Stimulated activated CD8-positive, alpha-beta memory T cell treated with anti-CD3 and anti-CD28 coated beads, Interleukin-12 subunit alpha, Interleukin-12 subunit beta, amount 100 ng/mL, for 1 hour (primary cell): Measurements from ENCODE around the gene PKD2L2.
A peak's percentile ranks its signal among the peaks of the same experiment; 100 is the strongest.
"Not testable (repeated sequence)": the region's sequence is repeated elsewhere in the genome, so short reads cannot be mapped to it uniquely, and the experiment has no call there.

Source experiments
- DNase-seq: peaks from one replicate; pipeline ENCODE4 v3.0.0-alpha.2; 2020; ENCODE audit warnings: low read depth

Gene PKD2L2

DNA sequence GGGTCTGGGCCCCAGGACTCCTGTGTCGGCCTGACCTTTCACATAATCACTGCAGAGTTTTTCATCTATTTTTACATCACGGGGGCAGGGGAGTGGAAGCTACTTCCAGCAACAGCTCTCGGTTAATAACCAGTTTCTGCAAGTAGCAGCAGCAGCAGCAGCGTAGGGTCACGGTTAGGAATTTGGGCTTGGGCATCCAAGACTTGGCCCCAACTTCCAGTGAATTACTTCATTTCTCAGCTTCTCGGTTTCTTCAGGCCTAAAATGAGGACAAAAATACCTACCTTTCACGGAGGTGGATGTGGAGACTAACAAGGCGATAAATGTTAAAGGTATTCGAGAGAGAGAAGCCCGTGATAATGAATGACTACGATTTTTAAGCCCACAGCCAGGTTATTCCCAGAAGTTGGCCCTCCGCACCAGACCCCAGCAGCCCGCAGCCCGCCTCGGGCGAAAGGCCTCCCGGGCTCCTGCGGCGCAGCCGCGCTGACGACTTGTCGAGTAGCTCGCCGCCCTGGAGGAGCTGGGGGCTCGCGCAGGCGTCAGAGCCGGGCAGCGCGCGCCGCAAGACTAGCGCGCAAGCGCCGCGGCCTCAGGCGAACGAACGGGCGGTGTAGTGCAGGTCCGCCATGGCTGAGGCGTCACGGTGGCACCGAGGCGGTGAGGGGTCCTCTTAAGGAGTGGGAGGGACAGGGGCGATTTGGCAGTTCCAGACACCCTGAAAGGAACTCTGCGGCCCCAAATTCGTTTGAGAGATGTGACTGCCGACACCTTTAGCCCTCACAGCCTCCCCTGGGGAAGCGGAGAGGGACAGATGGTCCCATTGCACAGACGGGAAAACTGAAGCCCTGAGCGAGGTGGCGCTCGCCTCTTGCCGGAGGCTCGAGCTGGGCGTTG, at the start of gene PKD2L2:
PKD2L2 (plus strand) TSS at position 595 of the 897 bp plus-strand sequence; CDS start at position 630, 35 bp downstream.
- peak; percentile 67 for DNase-seq

DNA sequence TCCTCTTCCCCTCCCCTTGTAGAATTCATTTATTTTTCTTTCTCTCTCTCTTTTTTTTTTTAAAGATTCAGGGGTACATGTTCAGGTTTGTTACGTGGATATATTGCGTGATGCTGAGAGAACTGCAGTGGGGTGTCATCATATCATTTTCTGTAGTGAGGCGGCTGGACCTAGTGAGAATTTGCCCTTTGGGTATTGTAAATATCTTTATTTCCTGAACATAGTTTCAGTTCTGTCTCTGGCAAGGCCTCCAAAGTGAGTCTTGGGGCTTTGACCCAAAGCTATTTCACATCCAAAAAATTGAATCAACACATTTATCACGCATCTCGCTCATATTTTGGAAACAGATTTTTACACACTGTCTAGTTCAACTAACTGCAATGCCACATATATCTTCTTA, 47.0 kb upstream of the PKD2L2 start:
- no peak for DNase-seq

DNA sequence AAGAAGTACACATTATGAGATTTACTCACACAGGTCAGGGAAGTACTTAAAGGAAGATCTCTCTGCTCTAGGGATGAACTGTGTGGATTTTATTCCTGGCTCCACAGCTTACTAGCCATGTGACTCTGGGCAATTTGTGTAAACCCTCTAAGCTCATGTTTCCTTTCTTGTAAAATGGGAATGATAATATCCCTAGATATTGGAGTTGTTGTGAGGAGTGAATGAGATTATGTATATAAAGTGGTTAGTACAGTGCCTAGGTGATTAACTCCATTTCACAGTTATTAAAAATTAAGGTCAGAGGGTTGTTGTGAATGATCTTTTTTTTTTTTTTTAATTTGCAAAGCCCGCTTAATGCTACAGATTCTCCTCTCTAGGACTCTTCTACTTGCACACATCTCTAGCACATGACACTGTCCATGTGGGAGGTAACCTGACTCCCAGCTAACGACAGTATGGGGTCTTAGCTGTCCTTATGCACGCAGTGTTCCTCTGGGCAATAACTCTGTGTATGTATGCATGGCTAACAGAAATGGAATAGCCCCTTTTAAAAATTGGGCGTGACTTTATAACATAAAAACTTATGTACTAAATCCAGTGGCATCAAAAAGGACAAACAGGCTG, 45.5 kb upstream of the PKD2L2 start:
- DNase-seq: no peak

GRCh38 chr5:137845472-137845871, 43.8 kb upstream of the PKD2L2 start:
- DNase-seq: no peak

DNA sequence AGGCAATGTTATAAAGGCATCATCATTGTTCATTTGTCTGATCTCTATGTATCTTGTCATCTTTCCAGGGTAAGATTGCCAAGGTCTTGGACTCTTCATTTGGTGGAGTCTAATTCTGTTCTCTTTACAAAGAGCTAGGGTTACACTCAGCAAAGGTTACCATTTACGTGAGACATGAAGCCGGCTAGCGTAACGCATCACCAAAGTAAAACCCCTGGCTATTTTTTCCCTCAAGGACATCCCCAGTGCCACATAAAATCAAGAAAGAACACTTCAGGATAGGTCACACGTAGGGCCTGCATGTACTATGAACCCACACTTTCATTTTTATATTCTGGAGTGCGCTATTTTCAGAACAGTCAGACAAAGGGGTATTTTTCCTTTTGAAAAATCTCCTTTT, 41.6 kb upstream of the PKD2L2 start:
- DNase-seq: no peak

- DNase-seq: not testable (repeated sequence)
Observed at GRCh38 chr5:137853165-137853564, 36.1 kb upstream of the PKD2L2 start.

DNA sequence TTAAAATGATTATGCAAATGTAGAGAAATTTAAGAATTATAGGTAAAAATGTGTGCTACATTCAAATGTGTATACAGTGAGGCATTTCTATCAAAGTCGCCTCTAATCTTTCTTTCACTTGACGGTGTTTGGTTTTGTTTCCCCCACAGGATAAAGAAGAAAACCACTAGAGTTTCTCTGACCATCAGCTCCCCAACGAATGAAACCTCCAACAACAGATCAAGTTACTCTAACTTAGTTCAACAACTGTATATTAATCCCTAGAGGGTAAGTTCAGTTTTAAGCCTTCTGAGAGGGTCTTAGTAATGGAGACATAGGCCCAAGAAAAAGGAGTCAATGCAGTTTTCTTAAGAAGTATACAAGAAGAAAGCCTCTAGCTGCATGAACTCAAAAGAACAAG, 33.1 kb upstream of the PKD2L2 start:
- no peak for DNase-seq

DNA sequence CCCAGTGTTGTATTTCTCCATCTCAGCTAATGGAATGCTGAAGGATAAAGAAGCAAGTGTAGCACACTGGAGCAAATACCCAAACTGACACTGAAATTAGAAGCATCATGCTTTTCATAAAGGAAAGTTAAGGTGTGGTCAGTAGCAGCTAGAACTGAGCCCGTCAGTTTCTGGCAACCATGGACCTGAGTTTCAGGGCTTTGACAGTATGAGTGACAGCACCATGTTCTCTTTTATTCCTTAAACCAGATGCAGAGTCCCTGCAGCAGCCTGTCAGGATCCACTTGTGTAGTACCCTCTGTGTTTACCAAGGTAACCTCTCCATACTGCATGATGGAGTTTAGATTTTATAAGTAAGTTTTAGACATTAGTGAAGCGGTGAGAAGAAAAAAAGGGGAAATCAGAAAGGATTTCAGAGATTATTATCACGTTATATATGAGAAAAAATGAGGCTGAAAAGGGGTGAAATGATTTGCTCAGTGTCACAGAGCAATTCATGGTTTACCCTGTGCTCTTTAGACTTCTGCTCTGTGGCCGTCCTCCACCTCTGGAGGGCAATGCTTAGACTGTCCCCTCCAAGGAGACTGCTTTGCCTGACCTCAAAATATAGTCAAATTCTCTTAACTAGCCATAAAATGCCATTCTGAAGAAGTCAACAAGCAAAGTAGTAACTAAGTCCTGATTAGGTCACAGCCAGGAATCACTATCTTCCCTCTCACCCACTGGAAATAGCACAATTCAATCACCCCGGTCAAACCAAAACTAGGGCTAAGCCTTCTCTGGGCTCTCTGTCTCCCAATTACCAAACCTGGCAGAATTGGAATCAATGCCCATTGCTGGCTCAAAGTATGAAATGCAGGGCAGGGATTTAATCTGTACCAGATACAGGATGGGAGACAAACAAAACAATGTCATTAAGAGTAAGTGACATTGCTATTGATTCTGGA, 32.1 kb upstream of the PKD2L2 start:
- DNase-seq: no peak

DNA sequence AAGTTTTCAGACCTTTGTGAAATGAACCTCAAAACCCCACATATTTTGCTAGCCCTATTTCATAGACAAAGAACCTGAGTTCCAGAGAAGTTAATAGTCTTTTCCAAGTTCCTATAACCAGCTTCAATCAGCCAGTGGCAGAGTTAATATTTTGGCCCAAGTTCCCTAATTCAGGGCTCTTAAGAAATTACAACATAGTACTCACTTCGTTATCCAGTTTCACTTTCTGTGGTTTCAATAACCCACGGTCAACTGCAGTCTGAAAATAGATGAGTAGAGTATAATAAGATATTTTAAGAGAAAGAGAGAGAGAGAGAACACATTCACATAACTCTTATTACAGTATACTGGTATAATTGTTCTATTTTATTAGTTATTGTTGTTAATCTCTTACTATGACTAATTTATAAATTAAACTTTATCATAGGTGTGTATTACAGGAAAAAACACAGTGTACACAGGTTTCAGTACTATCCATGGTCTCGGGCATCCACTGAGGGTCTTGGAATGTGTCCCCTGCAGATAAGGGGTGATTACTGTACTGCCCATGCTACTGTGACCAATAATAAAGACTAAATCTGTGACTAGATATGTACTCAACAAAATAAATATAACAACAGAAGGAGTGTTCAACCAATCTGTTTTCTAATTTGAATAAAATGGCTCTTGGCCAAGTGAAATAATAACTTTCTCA, 30.9 kb upstream of the PKD2L2 start:
- no peak for DNase-seq

DNA sequence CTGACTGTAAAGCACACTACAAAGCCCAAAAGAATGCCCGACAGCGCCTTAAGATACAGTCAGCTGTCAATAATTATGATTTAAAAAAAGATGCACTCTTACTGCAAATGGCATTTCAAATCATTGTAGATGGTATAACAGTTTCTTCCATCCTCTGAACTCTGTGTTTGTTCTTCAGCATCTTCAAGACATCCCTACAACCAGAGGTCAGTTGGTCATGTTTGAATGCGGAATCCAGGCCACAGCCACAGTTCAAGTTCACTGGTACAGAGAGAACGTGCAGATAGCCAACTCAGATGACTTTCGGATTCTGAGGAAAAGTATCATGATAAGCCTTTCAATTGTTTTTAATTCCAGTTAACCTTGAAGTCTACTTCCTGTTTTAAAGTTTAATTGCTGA, 30.3 kb upstream of the PKD2L2 start:
- DNase-seq: no peak

GRCh38 chr5:137862251-137862650, 27.0 kb upstream of the PKD2L2 start:
- no peak for DNase-seq

DNA sequence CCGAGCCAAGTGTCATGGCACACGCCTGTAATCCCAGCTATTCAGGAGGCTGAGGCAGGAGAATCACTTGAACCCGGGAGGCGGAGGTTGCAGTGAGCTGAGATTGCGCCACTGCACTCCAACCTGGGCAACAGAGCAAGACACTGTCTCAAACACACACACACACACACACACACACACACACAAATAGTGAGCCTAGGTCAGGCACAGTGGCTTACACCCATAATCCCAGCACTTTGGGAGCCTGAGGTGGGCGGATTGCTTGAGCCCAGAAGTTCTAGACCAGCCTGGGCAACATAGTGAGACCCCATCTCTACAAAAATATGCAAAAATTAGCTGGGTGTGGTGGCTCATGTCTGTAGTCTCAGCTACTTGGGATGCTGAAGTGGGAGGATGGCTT, 25.6 kb upstream of the PKD2L2 start:
- DNase-seq: not testable (repeated sequence)

- DNase-seq: no peak
Observed at GRCh38 chr5:137866541-137867388, 22.5 kb upstream of the PKD2L2 start.

- no peak for DNase-seq
Observed at GRCh38 chr5:137867664-137868063, 21.6 kb upstream of the PKD2L2 start, which contains the start of gene MYOT. TSS of gene MYOT (plus strand) at chr5:137867860. CDS start at chr5:137870652, 2,792 bp downstream.

- no peak for DNase-seq
Observed at GRCh38 chr5:137870647-137871339, 18.5 kb upstream of the PKD2L2 start.

DNA sequence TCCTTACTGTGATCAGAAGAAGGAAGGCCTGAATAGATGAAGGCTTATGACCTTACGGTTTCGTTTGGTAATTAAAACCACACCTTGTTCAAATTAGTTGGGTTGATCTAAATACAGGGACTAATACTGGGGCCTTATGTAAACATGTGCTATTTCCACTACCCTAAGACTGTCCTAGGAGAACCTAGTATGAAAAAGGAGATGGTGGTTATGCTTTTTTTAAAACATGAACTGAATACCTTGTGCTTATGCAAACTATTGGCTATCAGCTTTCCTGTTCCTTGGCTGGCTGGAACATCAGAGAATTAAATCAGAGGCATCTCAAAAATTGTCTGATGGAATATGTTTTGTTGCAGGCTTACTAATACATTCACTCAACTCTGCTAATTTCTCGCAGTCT, 17.7 kb upstream of the PKD2L2 start:
- DNase-seq: no peak

GRCh38 chr5:137872466-137872865, 16.8 kb upstream of the PKD2L2 start:
- DNase-seq: no peak

DNA sequence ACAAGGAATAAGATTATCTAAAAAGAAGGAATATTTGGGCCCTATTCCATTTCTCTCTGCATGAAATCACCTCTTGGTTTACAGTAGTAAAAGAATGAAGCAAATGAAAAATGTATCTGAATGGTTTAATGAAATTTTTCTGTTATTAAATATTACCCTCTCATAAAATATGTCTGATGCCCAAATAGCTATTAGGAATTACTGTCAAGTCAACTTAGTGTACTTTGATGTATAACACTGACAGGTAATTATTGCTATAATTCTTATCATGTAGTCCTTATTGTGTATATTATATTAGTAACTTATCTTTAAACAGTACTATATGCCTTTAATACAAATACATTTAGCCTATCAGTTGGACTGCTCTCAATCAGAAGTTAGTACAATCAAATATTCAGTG, 13.2 kb upstream of the PKD2L2 start:
- DNase-seq: no peak

GRCh38 chr5:137880313-137880712, 8.9 kb upstream of the PKD2L2 start:
- no peak for DNase-seq

DNA sequence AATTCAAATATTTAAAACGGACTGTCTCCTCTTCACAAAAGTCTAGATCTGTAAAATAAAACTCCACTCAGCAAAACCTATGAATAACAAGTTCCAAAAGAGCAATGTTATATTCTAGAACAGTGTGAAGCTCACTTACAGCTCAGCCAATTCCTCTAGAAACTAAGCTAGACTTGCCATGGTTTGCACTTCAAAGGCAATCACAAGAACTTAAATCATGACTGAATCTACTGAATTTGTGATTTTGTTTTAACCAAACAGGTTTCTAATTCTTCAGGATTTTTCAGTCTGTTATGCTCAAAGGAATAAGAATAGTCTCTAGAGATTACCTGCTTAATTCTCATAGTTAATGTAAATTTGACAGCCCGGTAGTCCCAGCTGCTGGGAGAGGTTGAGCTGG, 1.4 kb upstream of the PKD2L2 start:
- no peak for DNase-seq
